ENCODE data around the gene MYLIP. TPM values are rescaled to one million over a fixed set of nuclear protein-coding genes. Genes with fewer than 3 reads are reported as not detected.

MYLIP gene
- total RNA-seq, 1 experiment from 2014 or later = 27.0 TPM

DNA sequence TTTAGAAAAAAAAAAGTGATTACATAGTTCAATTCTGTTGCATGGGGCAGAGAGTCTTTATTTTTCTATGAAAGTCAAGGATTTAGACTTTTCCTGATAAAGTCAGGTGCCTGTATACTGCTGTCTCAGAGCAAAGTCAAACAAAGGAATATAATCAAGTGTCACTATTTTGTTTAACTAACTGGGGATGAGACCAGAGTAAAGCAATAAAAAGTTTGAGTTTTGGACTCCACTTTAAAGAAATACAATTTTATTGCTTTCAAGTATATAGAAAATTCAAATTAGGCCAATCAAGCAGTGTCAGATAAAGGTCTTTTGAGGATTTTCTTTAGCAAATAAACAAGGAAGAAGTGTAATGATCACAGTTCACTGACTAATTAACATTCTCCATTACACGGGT is 48.7 kb upstream of the MYLIP start:
- TF ChIP-seq, protein P1, sequence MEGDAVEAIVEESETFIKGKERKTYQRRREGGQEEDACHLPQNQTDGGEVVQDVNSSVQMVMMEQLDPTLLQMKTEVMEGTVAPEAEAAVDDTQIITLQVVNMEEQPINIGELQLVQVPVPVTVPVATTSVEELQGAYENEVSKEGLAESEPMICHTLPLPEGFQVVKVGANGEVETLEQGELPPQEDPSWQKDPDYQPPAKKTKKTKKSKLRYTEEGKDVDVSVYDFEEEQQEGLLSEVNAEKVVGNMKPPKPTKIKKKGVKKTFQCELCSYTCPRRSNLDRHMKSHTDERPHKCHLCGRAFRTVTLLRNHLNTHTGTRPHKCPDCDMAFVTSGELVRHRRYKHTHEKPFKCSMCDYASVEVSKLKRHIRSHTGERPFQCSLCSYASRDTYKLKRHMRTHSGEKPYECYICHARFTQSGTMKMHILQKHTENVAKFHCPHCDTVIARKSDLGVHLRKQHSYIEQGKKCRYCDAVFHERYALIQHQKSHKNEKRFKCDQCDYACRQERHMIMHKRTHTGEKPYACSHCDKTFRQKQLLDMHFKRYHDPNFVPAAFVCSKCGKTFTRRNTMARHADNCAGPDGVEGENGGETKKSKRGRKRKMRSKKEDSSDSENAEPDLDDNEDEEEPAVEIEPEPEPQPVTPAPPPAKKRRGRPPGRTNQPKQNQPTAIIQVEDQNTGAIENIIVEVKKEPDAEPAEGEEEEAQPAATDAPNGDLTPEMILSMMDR (conservative IDR thresholded peaks at IDR 0.05) = no peak
- no peak overlapping the region for H3K23ac ChIP-seq (ENCODE audit: insufficient read length, low read depth, low read length)
- H3K9ac ChIP-seq (ENCODE audit: extremely low read depth, insufficient read length, low read length) = no peak overlapping the region
- Mint-ChIP-seq H3K9me3 (no peaks in the 10 kb centered on the region), H3K27me3 (ENCODE audit: low read depth) (no peaks in the 10 kb centered on the region; the same call in none of the 2 replicates), H3K4me1 (no peaks in the 10 kb centered on the region), H3K27ac (no peak overlapping the region), H3K4me3 (no peak overlapping the region), H3K36me3 (ENCODE audit: insufficient read depth in 1 of 3, low read depth in 3 of 3) (no peaks in the 10 kb centered on the region)
- H3T11ph ChIP-seq (ENCODE audit: low read length) = no peak overlapping the region
- WGBS (ENCODE audit: extremely low coverage, insufficient read length, low lambda C conversion rate) = no CpG with 5 or more reads among the region's 1 CpG
- no peaks in the 10 kb centered on the region for H3K79me1 ChIP-seq (ENCODE audit: insufficient read depth, low read depth, low read length, poor library complexity, severe bottlenecking)
- H3K23me2 ChIP-seq (ENCODE audit: insufficient read length, low read depth, low read length, poor library complexity, severe bottlenecking) = no peaks in the 10 kb centered on the region
- no peak overlapping the region for H4K91ac ChIP-seq (ENCODE audit: insufficient read length, low read depth, low read length)
- no peak overlapping the region for H2AK5ac ChIP-seq (ENCODE audit: insufficient read length, low read length)
- H2BK120ac ChIP-seq (ENCODE audit: low read depth, low read length, poor library complexity, severe bottlenecking) = no peak overlapping the region
- no peak overlapping the region for H2BK20ac ChIP-seq (ENCODE audit: low read depth, low read length, poor library complexity, severe bottlenecking)
- no peak overlapping the region for H3K18ac ChIP-seq (ENCODE audit: insufficient read length, low read depth, low read length)
- no peak overlapping the region for H3K4ac ChIP-seq (ENCODE audit: low read depth, low read length)
- H3K4me2 ChIP-seq (ENCODE audit: insufficient read depth, insufficient read length, low read length) = no peak overlapping the region
- no peaks in the 10 kb centered on the region for H3K27me3 ChIP-seq (ENCODE audit: insufficient read depth, low read length)
- no peak overlapping the region for H4K8ac ChIP-seq (replicated peaks; ENCODE audit: insufficient read length, low read depth, low read length)
- H3K79me2 ChIP-seq (ENCODE audit: insufficient read depth, low read length) = no peaks in the 10 kb centered on the region
- no peak overlapping the region for H4K5ac ChIP-seq (ENCODE audit: insufficient read length, low read depth, low read length)
- no peaks in the 10 kb centered on the region for H3K9me3 ChIP-seq (ENCODE audit: control insufficient read depth, low read depth, low read length)
- H2BK5ac ChIP-seq (ENCODE audit: insufficient read length, low read length) = no peak overlapping the region
- DNase-seq = no peak
- H2AFZ ChIP-seq (ENCODE audit: low read length) = no peak overlapping the region
- H3K56ac ChIP-seq (ENCODE audit: insufficient read length, low read depth, low read length) = no peak overlapping the region
- H4K20me1 ChIP-seq (ENCODE audit: control insufficient read depth, insufficient read depth, insufficient read length) = no peaks in the 10 kb centered on the region
- no peaks in the 10 kb centered on the region for H3K4me1 ChIP-seq (ENCODE audit: insufficient read depth, low read length)
- H3K14ac ChIP-seq (ENCODE audit: insufficient read depth, low read length) = no peak overlapping the region
- H2BK12ac ChIP-seq (ENCODE audit: insufficient read length, low read depth, low read length) = no peak overlapping the region
- no peak overlapping the region for H3K27ac ChIP-seq (ENCODE audit: insufficient read length, low read depth, low read length)
- no peak overlapping the region for H2BK15ac ChIP-seq (ENCODE audit: low read depth, low read length)
